Thoracic aorta (tissue), 2 donors: ENCODE measurements around the gene NEK4. TPM values are rescaled to one million over a fixed set of nuclear protein-coding genes. Genes with fewer than 3 reads are reported as not detected.

Experiments
- ATAC-seq: fragments of 150-250 bp; one replicate; pipeline ENCODE4 v1.8.0; 2017; ENCODE audit warnings: low read depth; ENCODE audit not compliant: insufficient number of reproducible peaks, low FRiP score
- DNase-seq: peaks from one replicate; pipeline ENCODE4 v3.0.0-alpha.2; 2020; ENCODE audit warnings: low spot score
- H3K27ac ChIP-seq, 2 donors: fragments of 200-600 bp; sonication (generic); 1 replicate in 1 of 2; 2 replicates in 1 of 2; pipeline ENCODE4 v1.5.1; 2016; ENCODE audit warnings: mild to moderate bottlenecking in 2 of 2, moderate library complexity in 2 of 2
- H3K27me3 ChIP-seq: fragments of 200-600 bp; sonication (generic); replicated peaks from 2 replicates; pipeline ENCODE4 v1.6.0; 2016; ENCODE audit warnings: mild to moderate bottlenecking; ENCODE audit not compliant: insufficient read depth
- H3K36me3 ChIP-seq: fragments of 200-600 bp; sonication (generic); one replicate; pipeline ENCODE4 v1.5.1; 2016
- H3K4me1 ChIP-seq, 2 donors: fragments of 200-600 bp; sonication (generic); 1 replicate in 1 of 2; 2 replicates in 1 of 2; pipeline versions ENCODE4 v1.5.1 to v1.6.0; 2016; ENCODE audit warnings: low read depth in 2 of 2, mild to moderate bottlenecking in 1 of 2; ENCODE audit not compliant: control insufficient read depth in 1 of 2
- H3K4me3 ChIP-seq: fragments of 200-600 bp; sonication (generic); 2 replicates; pipeline ENCODE4 v1.5.1; 2016; ENCODE audit warnings: mild to moderate bottlenecking
- H3K9me3 ChIP-seq: fragments of 200-600 bp; sonication (generic); 2 replicates; pipeline ENCODE4 v1.5.1; 2016
- CTCF ChIP-seq: fragments of 200-600 bp; sonication (generic); IDR thresholded peaks from one replicate; pipeline ENCODE4 v1.5.1; 2019; ENCODE audit warnings: antibody characterized with exemption
- total RNA-seq, 2 donors: library from RNA; depleted of rRNA; stranded (reverse); fragments of >200 nt; gene quantifications; one replicate each; pipeline versions ENCODE4 v1.1.0 to v1.2.3, GENCODE V29; 2016

NEK4 gene
- total RNA-seq, 2 donors from 2014 or later = 17.5 to 24.4 TPM

GRCh38 chr3:52743152-52743551 is 27.6 kb downstream of the NEK4 start:
- no peaks in the 10 kb centered on the region for H3K9me3 ChIP-seq
- DNase-seq (no peak), ATAC-seq (no peak)
- H3K27ac ChIP-seq = no peak overlapping the region
- TF ChIP-seq CTCF = no peak
- H3K27me3 ChIP-seq = no peaks in the 10 kb centered on the region
- no peaks in the 10 kb centered on the region for H3K4me1 ChIP-seq
- H3K4me3 ChIP-seq = no peak overlapping the region
- H3K36me3 ChIP-seq = peaks cover 35% of the 10 kb centered on the region

GRCh38 chr3:52742418-52743041 is 28.2 kb downstream of the NEK4 start:
- peak; percentile 51 for TF ChIP-seq CTCF
- Histone ChIP-seq H3K9me3 (no peaks in the 10 kb centered on the region), H3K4me1 (no peaks in the 10 kb centered on the region), H3K36me3 (peaks cover 35% of the 10 kb centered on the region), H3K4me3 (no peak overlapping the region), H3K27ac (no peak overlapping the region), H3K27me3 (no peaks in the 10 kb centered on the region)
- ATAC-seq (no peak), DNase-seq (no peak)

GRCh38 chr3:52739730-52740129 is 31.0 kb downstream of the NEK4 start:
- ATAC-seq (no peak), DNase-seq (no peak)
- TF ChIP-seq CTCF = no peak
- H3K9me3 ChIP-seq = no peaks in the 10 kb centered on the region
- no peak overlapping the region for H3K4me3 ChIP-seq
- no peaks in the 10 kb centered on the region for H3K27me3 ChIP-seq
- no peak overlapping the region for H3K27ac ChIP-seq
- peaks cover 24% of the 10 kb centered on the region for H3K36me3 ChIP-seq
- H3K4me1 ChIP-seq = no peaks in the 10 kb centered on the region

- H3K4me3 ChIP-seq = no peak overlapping the region
- DNase-seq (no peak), ATAC-seq (no peak)
- H3K27ac ChIP-seq = no peak overlapping the region
- H3K36me3 ChIP-seq = peaks cover 27% of the 10 kb centered on the region
- H3K4me1 ChIP-seq = no peaks in the 10 kb centered on the region
- no peaks in the 10 kb centered on the region for H3K27me3 ChIP-seq
- peaks cover 4% of the 10 kb centered on the region for H3K9me3 ChIP-seq
- no peak for TF ChIP-seq CTCF
These were observed 37.4 kb downstream of the NEK4 start for GRCh38 chr3:52733256-52733891.

- DNase-seq (no peak), ATAC-seq (no peak)
- TF ChIP-seq CTCF = no peak
- peaks cover 4% of the 10 kb centered on the region for H3K9me3 ChIP-seq
- H3K27ac ChIP-seq = no peak overlapping the region
- no peak overlapping the region for H3K4me3 ChIP-seq
- H3K36me3 ChIP-seq = peaks cover 27% of the 10 kb centered on the region
- no peaks in the 10 kb centered on the region for H3K27me3 ChIP-seq
- no peaks in the 10 kb centered on the region for H3K4me1 ChIP-seq
These were observed 39.1 kb downstream of the NEK4 start for GRCh38 chr3:52731590-52731989.
